Mesodermal cell (in vitro differentiated cells): ENCODE results near the gene HM13.

Experiments
- H3K27ac ChIP-seq: 2 replicates; pipeline ENCODE4 v1.7.0; 2013; ENCODE audit warnings: mild to moderate bottlenecking, low read depth, low read length, moderate library complexity; ENCODE audit not compliant: severe bottlenecking
- H3K36me3 ChIP-seq: 2 replicates; pipeline ENCODE4 v1.7.1; 2013; ENCODE audit warnings: mild to moderate bottlenecking, low read length, moderate library complexity; ENCODE audit not compliant: control insufficient read depth, insufficient read depth
- H3K4me1 ChIP-seq: one replicate; pipeline ENCODE4 v1.7.1; 2013; ENCODE audit warnings: mild to moderate bottlenecking, low read length; ENCODE audit not compliant: insufficient read depth, control insufficient read depth, poor library complexity, severe bottlenecking
- H3K4me3 ChIP-seq: 2 replicates; pipeline ENCODE4 v1.7.0; 2013; ENCODE audit warnings: low read length, control low read depth, mild to moderate bottlenecking; ENCODE audit not compliant: insufficient read depth, poor library complexity, severe bottlenecking; ENCODE audit errors: extremely low read depth
- H3K9me3 ChIP-seq: 2 replicates; pipeline ENCODE4 v1.7.1; 2013; ENCODE audit warnings: mild to moderate bottlenecking, low read length, moderate library complexity; ENCODE audit not compliant: control insufficient read depth
- WGBS, 2 experiments: methylation state at CpG; one replicate each; pipeline ENCODE4 v1.1.5; 2013; ENCODE audit warnings: missing lambda C conversion rate in 2 of 2; ENCODE audit not compliant: insufficient coverage in 2 of 2; 5-methylcytosine and 5-hydroxymethylcytosine counted together

HM13 gene

DNA sequence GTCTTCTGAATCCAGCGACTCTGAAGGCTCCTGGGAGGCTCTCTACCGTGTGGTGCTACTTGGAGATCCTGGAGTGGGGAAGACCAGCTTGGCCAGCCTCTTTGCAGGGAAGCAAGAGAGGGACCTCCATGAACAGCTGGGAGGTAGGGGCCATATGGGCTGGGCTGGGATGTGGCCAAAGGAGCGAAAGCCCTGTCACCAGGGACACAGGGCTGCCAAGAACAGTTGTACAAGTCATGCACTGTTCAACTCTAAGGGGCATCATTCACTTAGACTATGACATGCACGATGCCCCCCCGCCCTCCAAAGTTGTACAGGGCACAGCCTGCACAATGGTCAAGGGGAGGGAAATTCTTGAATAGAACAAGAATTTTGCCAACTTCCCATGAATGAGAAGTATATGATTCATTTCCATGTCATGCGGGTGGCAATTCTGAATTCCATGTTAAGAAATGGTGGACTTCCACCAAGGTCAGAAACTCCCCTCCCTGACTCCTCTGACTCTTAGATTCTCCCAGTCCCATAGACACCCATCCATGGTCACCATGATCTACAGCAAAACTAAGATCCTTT, 37.5 kb upstream of the HM13 start:
- no peaks in the 10 kb centered on the region for H3K36me3 ChIP-seq
- no peak overlapping the region for H3K4me3 ChIP-seq
- H3K27ac ChIP-seq, result no peak overlapping the region
- H3K4me1 ChIP-seq, result no peaks in the 10 kb centered on the region
- 65 to 79% methylated on average over 2 of the region's 6 CpGs for WGBS, 2 experiments
- H3K9me3 ChIP-seq, result peaks cover 43% of the 10 kb centered on the region

DNA sequence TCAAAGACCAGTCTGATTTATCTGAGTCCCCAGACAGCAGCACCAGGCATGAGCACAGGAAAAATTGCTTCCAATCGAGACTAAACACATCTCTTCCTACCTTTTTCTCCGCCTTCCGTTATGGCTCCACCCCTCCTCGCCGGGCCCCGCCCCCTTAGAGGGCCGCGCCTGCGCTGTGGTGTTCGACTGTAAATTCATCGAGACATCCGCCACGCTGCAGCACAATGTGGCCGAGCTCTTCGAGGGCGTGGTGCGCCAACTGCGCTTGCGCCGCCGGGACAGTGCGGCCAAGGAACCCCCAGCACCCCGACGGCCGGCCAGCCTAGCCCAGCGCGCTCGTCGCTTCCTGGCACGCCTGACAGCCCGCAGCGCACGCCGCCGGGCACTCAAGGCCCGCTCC, 30.2 kb upstream of the HM13 start:
- Histone ChIP-seq H3K36me3 (no peaks in the 10 kb centered on the region), H3K4me3 (no peak overlapping the region), H3K27ac (no peak overlapping the region), H3K4me1 (no peaks in the 10 kb centered on the region), H3K9me3 (peaks cover 16% of the 10 kb centered on the region)
- 87 to 91% methylated on average over 26 to 36 of the region's 36 CpGs for WGBS, 2 experiments

DNA sequence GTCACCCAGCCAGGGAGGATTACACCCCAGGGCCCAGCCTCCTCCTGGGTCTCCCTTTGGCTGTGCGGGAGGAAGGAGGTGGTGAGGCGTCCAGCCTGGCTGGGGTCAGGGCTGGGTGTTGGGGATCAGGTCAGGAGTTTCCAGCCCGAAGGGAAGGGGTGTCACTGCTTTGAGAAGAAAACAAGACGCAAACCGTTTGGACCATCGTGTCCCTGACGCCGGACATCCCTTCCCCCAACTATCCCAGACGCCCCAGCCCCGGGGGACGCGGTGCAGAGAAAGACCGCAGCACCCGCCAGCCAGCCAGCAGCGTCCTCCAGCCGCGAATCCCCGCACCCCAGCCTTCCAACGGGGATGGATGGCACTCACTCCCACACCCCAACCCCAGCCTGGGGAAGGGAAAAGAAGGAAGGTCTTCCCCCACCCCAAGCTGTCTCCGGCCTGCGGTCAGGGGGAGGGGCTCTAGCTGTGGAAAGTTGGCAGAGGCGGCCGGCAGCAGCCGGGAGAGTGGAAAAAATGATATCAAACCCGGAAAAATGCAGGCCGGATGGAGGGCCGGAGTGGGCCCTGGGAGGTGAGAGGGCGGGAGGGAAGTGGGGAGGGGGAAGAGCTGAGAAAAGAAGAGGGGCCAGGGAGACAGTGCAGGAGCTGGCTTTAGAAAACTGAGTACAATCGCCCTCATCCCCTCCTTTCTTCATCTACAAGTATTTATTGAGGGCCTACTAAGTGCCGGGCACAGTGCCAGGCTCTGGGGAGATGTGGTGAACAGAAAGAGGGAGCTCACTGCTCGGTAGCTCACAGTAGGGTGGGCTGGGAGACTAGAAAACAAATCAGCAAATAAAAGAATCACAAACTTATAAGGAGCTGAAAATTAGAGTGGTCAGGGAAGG, 28.5 kb upstream of the HM13 start:
- Histone ChIP-seq H3K9me3 (peaks cover 16% of the 10 kb centered on the region), H3K27ac (no peak overlapping the region), H3K4me1 (no peaks in the 10 kb centered on the region), H3K4me3 (no peak overlapping the region), H3K36me3 (no peaks in the 10 kb centered on the region)
- 71 to 82% methylated on average over 6 to 10 of the region's 31 CpGs for WGBS, 2 experiments

DNA sequence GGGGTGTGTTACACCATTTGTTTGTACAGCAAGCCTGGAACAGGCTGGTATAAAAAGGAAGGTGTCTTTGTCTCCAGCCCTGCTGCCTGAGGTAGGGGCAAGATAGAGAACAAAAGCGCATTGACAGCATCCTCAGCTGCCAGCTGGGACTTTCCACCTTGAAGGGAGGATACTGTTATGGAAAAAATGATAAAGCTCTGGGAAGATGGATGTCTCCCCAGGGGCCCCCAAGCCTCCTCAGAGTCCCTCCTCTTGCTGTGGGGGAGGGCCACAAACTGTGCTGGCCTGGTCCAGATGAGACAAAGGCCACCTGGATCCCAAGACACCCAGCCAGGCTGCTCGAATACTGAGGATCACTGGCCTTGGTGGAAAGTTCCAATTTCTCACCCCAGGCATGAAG, 26.1 kb upstream of the HM13 start:
- Histone ChIP-seq H3K27ac (no peak overlapping the region), H3K4me1 (no peaks in the 10 kb centered on the region), H3K4me3 (no peak overlapping the region), H3K9me3 (peaks cover 16% of the 10 kb centered on the region), H3K36me3 (no peaks in the 10 kb centered on the region)
- 60 to 100% methylated on average over 1 to 2 of the region's 2 CpGs for WGBS, 2 experiments

DNA sequence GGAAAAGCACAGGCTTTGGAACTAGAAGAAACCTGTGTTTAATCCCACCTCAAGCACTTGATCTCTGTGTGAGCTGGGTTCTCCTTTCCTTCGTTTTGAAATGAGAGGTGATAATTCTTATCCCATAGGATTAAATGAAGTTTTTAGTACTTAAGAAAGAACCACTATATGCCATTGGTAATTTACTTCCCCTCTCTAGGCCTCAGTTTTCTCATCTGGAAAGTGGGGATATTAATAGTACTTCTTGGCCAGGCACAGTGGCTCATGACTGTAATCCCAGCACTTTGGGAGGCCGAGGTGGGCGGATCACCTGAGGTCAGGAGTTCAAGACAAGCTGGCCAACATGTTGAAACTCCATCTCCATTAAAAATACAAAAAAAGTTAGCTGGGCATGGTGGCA, 25.1 kb upstream of the HM13 start:
- WGBS, 2 experiments, result no CpG with 5 or more reads among the region's 3 CpGs

DNA sequence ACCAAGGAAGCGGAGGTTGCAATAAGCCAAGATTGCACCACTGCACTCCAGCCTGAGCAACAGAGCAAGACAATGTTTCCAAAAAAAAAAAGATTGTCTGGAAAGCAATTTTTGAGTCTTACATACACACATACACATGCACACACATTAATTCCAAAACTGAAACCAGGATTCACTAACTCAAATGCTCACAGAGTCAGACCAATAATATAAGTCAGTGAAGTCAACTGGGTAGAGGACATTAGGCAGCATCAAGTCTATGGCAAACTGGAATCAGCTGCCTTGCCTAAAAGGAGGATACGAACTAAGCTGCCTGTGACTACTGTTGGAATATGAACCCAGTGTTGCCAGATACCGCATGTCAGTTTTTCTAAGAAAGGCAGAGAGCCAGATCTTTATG, 23.5 kb upstream of the HM13 start:
- Histone ChIP-seq H3K27ac (no peak overlapping the region), H3K9me3 (peaks cover 5% of the 10 kb centered on the region), H3K4me3 (no peak overlapping the region), H3K4me1 (peaks cover 3% of the 10 kb centered on the region), H3K36me3 (no peaks in the 10 kb centered on the region)
- WGBS, 2 experiments, result 74 to 83% methylated on average over 3 of the region's 3 CpGs

More for the DNA sequence above, 25.1 kb upstream of the HM13 start:
- H3K4me3 ChIP-seq, result no peak overlapping the region
- H3K9me3 ChIP-seq, result peaks cover 14% of the 10 kb centered on the region
- no peak overlapping the region for H3K27ac ChIP-seq
- H3K36me3 ChIP-seq, result no peaks in the 10 kb centered on the region
- peaks cover 3% of the 10 kb centered on the region for H3K4me1 ChIP-seq

DNA sequence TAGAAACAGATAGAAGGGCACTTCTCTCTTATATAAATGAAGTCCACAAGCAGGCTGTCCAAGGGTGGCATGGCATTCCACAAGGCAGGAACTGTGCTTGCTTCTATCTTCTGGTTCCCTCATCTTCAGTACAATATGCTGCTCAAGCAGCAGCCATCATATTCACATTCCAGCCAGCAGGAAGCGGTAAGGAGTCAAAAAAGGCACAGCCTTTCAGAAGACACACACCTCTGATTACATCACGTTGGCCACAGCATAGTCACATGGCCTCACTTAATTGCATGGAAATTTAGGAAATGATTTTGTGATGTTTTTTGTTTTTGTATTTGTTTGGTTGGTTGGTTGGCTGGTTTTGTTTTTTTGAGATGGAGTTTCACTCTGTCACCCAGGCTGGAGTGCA, 20.1 kb upstream of the HM13 start:
- H3K36me3 ChIP-seq, result no peaks in the 10 kb centered on the region
- 40% methylated on average over 1 of the region's 2 CpGs; no CpG with 5 or more reads in 1 of the 2 experiments for WGBS, 2 experiments
- peaks cover 3% of the 10 kb centered on the region for H3K4me1 ChIP-seq
- H3K27ac ChIP-seq, result no peak overlapping the region
- no peak overlapping the region for H3K4me3 ChIP-seq
- H3K9me3 ChIP-seq, result peaks cover 2% of the 10 kb centered on the region

DNA sequence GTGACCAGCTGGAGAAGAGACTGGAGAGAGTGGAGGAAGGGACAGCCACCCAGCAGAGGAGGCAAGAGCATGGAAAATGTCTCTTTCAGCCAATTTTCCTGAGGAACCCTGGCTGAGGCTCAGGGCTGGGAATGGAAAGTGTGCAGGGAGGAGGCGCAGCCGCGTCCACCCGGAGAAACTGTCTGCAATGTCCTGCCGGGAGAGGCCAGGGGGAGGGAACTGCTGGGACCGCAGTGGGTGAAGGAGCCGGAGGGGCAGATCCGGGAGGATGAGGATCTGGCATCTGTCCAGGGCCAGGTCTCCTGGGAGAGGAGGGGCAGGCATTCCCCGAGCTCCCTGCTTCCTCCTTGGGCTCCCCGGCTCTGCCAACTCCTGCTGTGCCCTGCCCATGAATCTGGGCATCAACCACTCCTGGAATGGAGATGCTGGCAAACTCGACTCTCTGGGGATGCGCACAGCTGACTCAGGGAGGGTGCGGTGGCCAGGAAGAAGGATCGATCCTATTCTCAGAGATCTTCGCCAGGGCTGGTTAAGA, 17.4 kb upstream of the HM13 start:
- no peaks in the 10 kb centered on the region for H3K36me3 ChIP-seq
- H3K4me1 ChIP-seq, result peaks cover 3% of the 10 kb centered on the region
- no peak overlapping the region for H3K27ac ChIP-seq
- 73 to 74% methylated on average over 14 to 15 of the region's 15 CpGs for WGBS, 2 experiments
- no peak overlapping the region for H3K4me3 ChIP-seq
- H3K9me3 ChIP-seq, result peaks cover 2% of the 10 kb centered on the region

DNA sequence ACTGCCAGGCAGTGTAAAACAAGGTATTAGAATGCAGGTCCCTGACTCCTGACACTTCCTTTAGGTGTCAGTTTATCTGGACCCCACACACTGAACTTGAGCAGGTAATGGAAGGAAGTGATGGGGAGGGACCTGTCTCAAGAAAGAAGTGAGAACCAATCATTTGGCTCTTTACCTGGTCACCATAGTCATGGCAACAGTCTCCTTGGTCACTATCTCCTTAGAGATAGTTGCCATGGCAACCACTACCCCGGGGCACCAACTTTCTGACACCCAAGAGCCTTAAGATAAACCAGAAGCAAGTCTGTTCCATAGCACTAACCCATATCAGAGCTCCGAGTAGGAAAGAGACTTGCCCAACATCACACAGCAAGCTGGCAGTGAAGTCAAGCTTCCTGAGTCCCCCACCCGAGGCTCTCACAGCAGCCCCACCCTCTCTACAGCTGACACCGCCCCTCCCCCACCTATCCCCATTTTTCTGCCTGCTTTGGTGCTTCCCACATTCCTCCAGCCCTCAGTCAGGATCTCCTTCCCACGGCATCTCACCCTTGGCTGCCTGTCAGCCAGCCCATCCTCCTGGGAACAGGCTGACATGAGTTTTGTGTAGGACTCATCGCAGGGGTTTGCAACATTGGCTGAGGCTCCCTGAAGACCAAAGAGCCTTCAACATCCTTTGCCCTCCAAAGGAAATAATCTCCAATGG, 16.3 kb upstream of the HM13 start:
- H3K4me3 ChIP-seq, result no peak overlapping the region
- peaks cover 2% of the 10 kb centered on the region for H3K9me3 ChIP-seq
- 35 to 83% methylated on average over 2 to 4 of the region's 6 CpGs for WGBS, 2 experiments
- peaks cover 3% of the 10 kb centered on the region for H3K4me1 ChIP-seq
- no peaks in the 10 kb centered on the region for H3K36me3 ChIP-seq
- no peak overlapping the region for H3K27ac ChIP-seq

DNA sequence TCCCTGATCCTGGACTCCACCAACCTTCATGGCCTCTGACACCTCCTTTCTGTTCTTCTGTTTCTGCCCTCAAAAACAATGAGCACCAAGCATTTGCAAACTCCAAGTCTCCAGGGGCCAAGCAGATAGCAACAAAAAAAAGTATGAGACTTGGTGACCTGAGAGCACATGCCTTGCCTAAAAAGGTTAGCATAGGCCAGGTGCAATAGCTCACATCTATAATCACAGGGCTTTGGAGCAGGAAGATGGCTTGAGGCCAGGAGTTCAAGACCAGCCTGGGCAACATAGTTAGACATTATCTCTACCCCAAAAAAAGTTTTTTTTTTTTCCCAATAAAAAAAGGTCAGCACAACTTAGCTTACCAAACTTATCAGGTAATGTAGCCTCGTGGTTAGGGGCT, 13.7 kb upstream of the HM13 start:
- H3K4me3 ChIP-seq, result no peak overlapping the region
- no peaks in the 10 kb centered on the region for H3K36me3 ChIP-seq
- no peak overlapping the region for H3K27ac ChIP-seq
- H3K9me3 ChIP-seq, result no peaks in the 10 kb centered on the region
- 10 to 25% methylated on average over 1 of the region's 1 CpG for WGBS, 2 experiments
- H3K4me1 ChIP-seq, result no peaks in the 10 kb centered on the region
